Right ventricle myocardium inferior (tissue), 1 donor: Measurements from ENCODE around the gene LHPP. TPM values are rescaled to one million over a fixed set of nuclear protein-coding genes. Genes with fewer than 3 reads are reported as not detected.

ENCODE experiments used
- ATAC-seq: fragments of 200-7000 bp; cut with Tn5 transposase; one replicate; pipeline ENCODE4 v1.9.1; 2020; ENCODE audit warnings: mild to moderate bottlenecking, moderate library complexity
- DNase-seq: peaks from one replicate; pipeline ENCODE4 v3.0.0; 2021; ENCODE audit errors: missing footprints
- intact Hi-C: fragments of 100-400 bp; cut with DNase I; formaldehyde crosslinking; loops from one replicate; pipeline ENCODE4 v1.11.0; 2022
- total RNA-seq: library from RNA; stranded (reverse); fragmentation: NEBNext Ultra II Directional; extraction: Animal tissue kit (Norgen Biotek cat#: 25700); gene quantifications from one replicate; pipeline ENCODE4 v1.2.1, GENCODE V29; 2021
- donor health status: DM: no; HTN: yes; CAD: no; lungs with severe emphysema.

LHPP gene
- total RNA-seq, 1 donor from 2014 or later, result 5.8 TPM

DNA sequence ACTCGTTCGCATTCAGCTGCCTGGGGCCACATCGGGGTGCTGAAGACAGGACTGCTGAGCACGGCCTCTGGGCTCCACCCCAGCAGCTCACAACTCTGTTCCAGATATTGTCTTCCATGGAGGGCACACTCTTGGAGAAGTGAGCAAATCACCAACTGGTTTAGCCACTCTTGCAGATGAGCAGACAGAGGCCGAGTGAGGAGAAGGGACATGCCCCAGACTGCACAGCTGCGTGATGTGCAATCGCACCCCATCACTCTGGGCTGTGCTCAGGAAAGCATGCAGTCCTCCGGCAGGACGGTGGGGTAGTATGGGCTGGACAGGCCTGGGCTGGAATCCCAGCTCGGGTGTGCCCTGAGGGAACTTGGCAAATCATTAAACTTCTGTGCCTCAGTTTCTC is 170.9 kb downstream of the LHPP start:
- DNase-seq (peak; percentile 57), ATAC-seq (peak; percentile 6)
- intact Hi-C loops, result no loop called here

GRCh38 chr10:124636271-124636995 is 174.8 kb downstream of the LHPP start:
- ATAC-seq (no peak), DNase-seq (peak; percentile 58)
- intact Hi-C loops, result no loop called here

DNA sequence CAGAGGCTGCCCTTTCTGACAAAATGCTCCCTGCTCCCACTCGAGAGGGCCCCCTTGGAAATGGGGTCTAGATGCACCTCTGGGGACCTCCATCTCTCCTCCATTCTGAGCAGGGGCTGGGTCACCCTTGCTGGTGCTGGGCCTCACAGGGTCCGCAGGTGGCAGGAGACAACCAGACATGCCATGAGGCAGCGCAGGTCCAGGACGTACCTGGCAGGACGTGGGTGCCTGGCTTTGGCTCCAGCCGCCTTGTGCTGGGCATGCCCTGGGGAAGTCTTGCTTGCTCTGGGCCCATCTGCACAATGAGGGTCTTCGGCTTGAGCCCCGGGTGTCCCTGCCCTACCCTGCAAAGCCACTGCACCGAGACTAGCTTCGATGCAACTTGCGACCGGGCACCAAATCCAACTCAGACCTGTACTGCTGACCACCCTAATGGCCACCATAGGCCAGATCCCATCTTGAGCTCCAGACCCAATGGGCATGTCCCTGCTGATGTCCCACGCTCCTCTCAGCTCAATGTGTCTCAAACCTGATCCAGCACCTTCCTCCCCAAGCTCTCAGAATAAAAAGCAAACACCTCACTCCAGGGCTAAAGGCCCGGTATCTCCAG is 175.6 kb downstream of the LHPP start:
- intact Hi-C loops, result no loop called here
- ATAC-seq (no peak), DNase-seq (peak; percentile 61)

- intact Hi-C loops, result no loop called here
- DNase-seq (peak; percentile 55), ATAC-seq (no peak)
Observed at GRCh38 chr10:124637746-124638145, 176.1 kb downstream of the LHPP start.

DNA sequence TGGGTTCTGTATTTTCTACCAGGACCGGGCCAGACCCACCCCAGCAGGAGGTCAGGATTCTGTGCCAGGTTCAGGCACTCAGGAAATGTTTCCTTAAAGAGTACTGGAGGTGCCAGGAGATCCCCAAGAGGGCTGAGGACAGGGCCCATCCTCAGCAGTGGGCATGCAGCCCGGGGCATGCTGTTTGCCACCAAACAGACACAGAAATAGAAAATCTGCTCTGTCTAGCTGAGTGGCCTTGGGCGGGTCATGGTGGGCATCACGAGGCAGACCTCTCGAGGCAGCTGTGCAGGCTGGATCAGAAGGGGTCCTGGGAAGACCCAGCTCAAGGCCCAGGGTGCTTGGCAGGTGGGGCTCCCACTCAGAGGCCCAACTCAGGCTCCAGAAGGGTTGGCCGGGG is 177.6 kb downstream of the LHPP start:
- intact Hi-C loops, result no loop called here
- ATAC-seq (no peak), DNase-seq (peak; percentile 43)

DNA sequence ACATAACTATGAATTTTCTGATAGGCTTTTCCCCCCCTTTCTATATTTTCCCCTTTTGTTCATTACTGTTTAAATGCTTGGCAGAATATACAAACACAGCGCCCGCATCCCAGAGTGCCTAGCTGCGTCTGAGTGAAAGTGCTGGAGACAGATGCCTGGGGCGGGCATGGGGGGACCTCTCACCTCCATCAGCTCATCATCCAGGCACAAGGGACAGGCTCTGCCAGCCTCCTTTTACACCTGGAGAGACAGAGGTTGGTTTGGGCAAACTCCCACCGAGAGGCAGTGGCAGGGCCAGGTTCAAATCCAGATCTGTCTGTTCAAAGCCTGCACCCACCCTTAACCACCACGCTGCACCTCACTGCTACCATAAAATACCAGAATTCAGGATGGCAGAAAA is 178.0 kb downstream of the LHPP start:
- intact Hi-C loops, result loop anchor here (5.0 kb wide), 1 partner anchor 38 kb away; no protein-coding TSS in a partner anchor
- DNase-seq, result peak; percentile 46

GRCh38 chr10:124640056-124640455 is 178.4 kb downstream of the LHPP start:
- no peak for ATAC-seq
- peak; percentile 33 for DNase-seq
- intact Hi-C loops, result loop anchor here (5.0 kb wide), 1 partner anchor 37 kb away; no protein-coding TSS in a partner anchor

More for the DNA sequence above, 178.0 kb downstream of the LHPP start:
- ATAC-seq, result no peak

DNA sequence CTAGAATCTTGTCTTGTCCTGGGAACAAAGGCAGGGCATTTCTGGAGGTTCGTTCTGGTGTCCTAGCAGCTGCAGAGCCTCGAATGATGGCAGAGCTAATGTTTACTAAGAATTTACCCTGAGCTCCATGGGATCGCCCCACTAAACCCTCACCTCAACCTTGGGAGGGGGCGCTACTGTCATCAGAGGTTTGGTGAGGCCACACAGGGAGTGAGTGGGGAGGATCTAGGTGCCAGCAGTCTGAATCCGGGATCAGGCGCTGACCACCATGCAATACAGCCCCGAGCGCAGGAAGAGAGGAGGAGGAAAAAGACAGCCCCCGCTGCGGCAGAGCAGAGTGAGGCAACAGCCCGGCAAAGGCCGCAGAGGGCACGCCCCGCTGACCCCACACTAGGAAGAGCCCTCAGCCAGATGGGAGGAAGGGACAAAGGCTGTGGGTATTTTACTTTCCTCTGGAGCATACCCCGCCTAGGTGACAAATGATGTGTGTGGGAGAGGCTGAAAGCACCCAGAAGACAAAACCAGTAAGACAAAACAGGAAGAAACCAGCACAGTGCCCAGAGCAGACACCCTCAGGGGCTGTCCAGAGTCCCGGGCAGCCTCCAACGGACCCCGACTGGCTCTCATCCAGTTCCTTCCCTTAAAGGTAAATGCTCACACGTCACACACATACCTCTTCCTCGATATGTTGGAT is 179.1 kb downstream of the LHPP start:
- DNase-seq (peak; percentile 84), ATAC-seq (peak; percentile 18)
- intact Hi-C loops, result loop anchor here (5.0 kb wide), 1 partner anchor 37 kb away; no protein-coding TSS in a partner anchor

DNA sequence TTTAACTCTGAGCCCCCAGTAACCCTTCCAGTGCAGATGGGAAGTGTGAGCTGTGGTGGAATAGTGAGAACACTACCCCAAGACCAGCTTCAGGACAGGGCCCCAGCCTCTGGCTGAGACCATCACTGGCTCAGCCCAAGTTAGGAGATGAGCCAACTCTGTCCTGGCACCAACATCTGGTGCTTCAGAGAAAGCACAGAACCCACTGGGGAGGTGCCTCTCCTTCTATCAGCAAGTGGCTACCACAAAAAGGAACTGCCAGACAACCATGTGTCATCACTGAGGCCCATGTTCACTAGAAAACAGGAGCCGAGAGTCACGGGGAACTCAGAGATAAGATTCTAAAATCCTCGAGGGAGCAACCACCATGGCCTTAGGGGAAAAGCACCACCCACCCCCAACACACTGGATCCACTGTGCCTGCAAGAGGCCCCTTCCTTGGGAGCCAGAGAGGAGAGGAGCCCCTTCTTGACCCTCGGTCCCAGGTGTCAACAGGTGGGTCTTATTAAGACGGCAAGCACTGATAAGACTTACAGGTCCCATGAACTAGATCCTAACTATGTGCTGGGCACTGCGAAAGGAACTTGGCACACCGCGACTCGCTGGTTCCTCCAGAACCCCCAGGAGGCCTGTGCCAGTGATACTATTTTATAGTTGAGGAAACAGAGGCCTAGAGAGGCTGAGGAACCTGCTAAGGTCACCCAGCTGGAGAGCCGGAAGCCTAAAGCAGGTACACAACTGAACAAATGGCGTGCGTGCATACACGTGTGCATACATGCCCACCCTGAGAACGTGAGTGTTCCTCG is 179.9 kb downstream of the LHPP start:
- peak; percentile 77 for DNase-seq
- intact Hi-C loops, result loop anchor here (2.0 to 5.0 kb wide), 2 partner anchors 36 to 59 kb away; no protein-coding TSS in a partner anchor
- ATAC-seq, result peak; percentile 73

DNA sequence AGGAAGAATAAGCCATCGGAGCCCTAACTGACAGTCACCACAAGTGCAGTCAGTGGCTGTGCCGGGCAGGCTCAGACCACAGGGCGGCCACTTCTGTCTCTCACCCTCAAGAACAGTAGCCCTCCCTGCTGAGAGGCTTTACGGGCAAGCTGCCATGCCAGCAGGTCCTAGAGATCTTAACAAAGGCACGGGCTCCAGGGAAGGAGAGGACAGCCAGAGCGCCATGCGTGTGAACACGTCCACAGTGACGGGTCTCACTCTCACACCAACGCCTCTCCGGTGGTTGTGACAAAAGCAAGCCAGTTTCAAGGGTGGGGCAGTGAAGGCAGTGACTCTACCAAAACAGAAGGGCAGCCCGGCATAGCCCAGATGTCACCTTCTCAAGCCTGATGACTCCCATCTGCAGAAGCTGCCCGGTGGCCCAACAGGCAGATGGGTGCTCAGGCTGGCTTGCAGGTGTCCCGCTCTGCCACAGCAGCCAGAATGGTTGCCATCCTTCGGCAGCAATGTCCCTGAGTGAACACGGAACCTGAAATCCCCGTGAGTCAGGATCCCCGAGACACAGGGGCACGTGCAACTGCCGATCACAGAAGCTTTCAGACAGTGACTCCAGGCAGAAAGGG is 180.6 kb downstream of the LHPP start:
- ATAC-seq (peak; percentile 53), DNase-seq (peak; percentile 80)
- intact Hi-C loops, result loop anchor here (2.0 to 5.0 kb wide), 2 partner anchors 35 to 59 kb away; no protein-coding TSS in a partner anchor

DNA sequence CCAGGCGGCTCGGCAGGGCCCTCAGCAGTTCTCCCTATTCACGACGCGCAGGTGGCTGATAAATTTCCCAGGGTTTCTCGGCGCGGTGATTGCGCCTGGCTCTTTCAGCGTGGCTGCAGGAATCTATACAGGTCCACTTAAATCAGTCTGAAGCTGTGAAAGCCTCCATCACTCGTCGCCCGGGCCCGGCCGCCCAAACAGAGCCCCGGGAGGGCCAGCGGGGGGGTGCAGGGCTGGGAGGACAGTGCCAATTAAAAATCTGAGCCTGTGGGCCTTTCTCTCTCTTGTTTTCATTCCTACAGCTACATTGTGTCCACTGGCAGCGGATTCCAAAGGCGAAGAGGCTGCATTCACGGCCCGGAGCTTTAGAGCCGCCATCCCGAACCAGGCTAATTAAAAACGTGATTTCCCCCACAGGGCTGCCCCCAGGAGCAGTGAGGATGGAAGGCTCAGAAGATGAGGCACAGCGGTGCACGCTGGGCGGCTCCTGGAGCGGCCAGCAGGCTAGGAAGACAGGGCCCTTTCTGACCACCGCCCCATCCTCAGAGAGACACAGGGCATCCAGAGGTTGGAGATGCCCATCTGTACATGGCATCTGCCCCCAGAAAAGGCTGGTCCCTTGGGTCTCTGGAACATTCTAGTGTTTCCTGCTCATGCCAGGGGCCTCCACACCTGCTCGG is 181.8 kb downstream of the LHPP start:
- no peak for ATAC-seq
- DNase-seq, result peak; percentile 53
- intact Hi-C loops, result loop anchor here (2.0 to 5.0 kb wide), 2 partner anchors 34 to 57 kb away; no protein-coding TSS in a partner anchor

- DNase-seq, result no peak
- intact Hi-C loops, result loop anchor here (5.0 kb wide), 1 partner anchor 33 kb away; no protein-coding TSS in a partner anchor
- ATAC-seq, result no peak
Observed at GRCh38 chr10:124644236-124644635, 182.6 kb downstream of the LHPP start.

DNA sequence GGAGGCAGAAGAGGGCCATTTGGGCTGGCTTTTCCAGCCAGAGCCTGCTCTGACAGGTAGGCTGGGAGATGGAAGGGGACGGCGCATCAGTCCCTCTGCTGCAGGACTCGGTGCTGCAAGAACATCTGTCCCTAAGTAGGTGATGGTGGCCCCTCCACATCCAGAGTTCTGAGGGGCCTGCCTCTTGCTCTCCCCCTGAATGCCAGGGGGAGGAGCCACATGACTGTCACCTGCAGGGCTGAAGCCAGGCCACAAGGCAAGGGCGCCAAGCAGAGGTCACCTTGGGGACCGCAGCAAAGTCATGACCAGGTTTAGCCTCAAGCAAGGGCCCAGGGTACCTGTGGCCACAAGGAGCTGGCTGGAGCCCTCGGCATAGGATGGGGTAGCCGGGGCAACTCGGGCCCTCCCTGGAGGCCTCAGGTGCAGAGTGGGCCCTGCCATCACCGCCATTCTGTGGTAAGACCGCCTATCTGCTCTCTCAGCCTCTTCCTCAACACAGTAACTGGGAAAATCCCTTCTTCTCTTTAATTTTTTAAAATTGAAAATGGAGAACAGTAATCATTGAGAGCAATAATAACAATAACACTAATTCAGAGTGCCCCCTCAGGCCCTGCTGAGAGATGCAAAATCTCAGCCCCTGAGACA is 183.3 kb downstream of the LHPP start:
- ATAC-seq, result no peak
- intact Hi-C loops, result loop anchor here (5.0 kb wide), 2 partner anchors 32 to 97 kb away; partner anchors contain the start of gene FAM53B
- peak; percentile 23 for DNase-seq

- DNase-seq, result peak; percentile 60
- no peak for ATAC-seq
- intact Hi-C loops, result loop anchor here (5.0 kb wide), 1 partner anchor 97 kb away; the partner anchor contains the start of gene FAM53B
Observed at GRCh38 chr10:124645467-124646095, 184.0 kb downstream of the LHPP start.

DNA sequence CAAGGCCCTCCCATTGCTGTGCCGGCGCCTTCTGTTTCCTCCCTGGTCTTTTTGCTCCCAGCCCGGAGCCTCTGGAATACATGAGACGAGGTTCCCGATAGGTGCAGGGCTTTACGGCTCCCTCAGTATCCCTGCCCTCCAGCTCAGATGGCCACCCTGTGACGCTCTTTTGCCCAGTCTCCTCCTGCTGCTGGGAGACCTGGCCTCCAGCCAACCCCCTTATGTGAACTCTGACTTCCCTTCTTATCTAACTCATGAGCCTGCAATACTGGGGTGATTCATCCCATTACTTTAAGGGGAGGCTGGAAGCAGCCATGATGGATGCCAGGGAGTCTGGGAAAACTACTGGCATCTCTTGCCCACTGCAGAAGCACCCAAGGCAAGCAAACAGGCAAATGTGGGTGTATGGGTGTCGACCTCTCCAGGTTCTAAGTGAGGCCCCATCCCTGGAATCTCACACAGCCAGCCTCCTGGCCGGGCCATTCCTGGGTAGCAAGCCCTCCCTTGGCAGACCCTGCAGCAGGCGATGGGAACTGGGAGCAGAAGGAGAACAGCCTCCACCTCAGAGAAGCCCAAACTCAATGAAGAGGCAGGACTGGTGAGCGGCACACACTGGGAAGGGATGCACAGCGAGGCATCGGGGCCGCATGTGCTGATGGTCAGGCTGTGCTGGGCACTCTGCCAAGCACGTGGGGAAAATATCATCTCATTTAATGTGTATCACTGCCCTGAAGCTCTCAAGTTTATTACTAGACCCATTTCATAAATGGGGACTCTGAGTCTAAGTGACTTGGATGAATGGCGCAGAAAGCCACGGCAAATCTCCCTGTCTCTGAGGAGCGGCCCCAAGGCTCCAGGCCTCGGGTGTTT is 185.1 kb downstream of the LHPP start:
- peak; percentile 14 for ATAC-seq

More for the DNA sequence above, 185.1 kb downstream of the LHPP start:
- peak; percentile 92 for DNase-seq
- intact Hi-C loops, result loop anchor here (5.0 kb wide), 1 partner anchor 96 kb away; the partner anchor contains the start of gene FAM53B
